HL-60 (cell line): ENCODE measurements around the gene CAVIN3.

Source experiments
- DNase-seq, 2 experiments: peaks; one replicate each; pipeline ENCODE4 v3.0.0-alpha.2; 2010 to 2020; ENCODE audit warnings: low read depth in 1 of 2, low spot score in 1 of 2
- H3K27ac ChIP-seq: fragments of 250-450 bp; sonication (Bioruptor Pico); replicated peaks from 2 replicates; pipeline ENCODE4 v1.5.1; 2020; ENCODE audit warnings: mild to moderate bottlenecking, moderate library complexity
- H3K27me3 ChIP-seq: fragments of 250-450 bp; sonication (Bioruptor Pico); 2 replicates; pipeline ENCODE4 v1.5.1; 2021; ENCODE audit warnings: mild to moderate bottlenecking, moderate library complexity; ENCODE audit not compliant: insufficient read depth, poor library complexity, severe bottlenecking
- H3K4me3 ChIP-seq: replicated peaks from 2 replicates; pipeline ENCODE4 v1.5.1; 2011; ENCODE audit warnings: mild to moderate bottlenecking, control low read depth, low read length; ENCODE audit not compliant: insufficient read depth
- CTCF ChIP-seq: IDR thresholded peaks from one replicate; pipeline ENCODE4 v1.5.1; 2011; ENCODE audit warnings: low read length, control low read depth, inconsistent platforms; ENCODE audit not compliant: insufficient read depth
- GABPA ChIP-seq: IDR thresholded peaks from 2 replicates; pipeline ENCODE4 v1.6.1; 2012; ENCODE audit warnings: low read depth
- POLR2AphosphoS5 ChIP-seq: IDR thresholded peaks from 2 replicates; pipeline ENCODE4 v1.6.1; 2012; ENCODE audit warnings: low read depth
- REST ChIP-seq: IDR thresholded peaks from 2 replicates; pipeline ENCODE4 v1.6.1; 2012; ENCODE audit warnings: low read depth; ENCODE audit not compliant: insufficient replicate concordance
- SPI1 ChIP-seq: IDR thresholded peaks from 2 replicates; pipeline ENCODE4 v1.6.1; 2012; ENCODE audit warnings: low read depth, mild to moderate bottlenecking, borderline replicate concordance

The CAVIN3 gene

GRCh38 chr11:6321356-6321755 lies 1.1 kb upstream of the CAVIN3 start:
- Histone ChIP-seq H3K4me3 (no peak overlapping the region), H3K27me3 (peaks cover 33% of the 10 kb centered on the region), H3K27ac (no peak overlapping the region)
- no peak for DNase-seq
- no peak for TF ChIP-seq CTCF
- TF ChIP-seq GABPA, result no peak
- no peak for TF ChIP-seq POLR2AphosphoS5
- TF ChIP-seq REST, result no peak
- no peak for TF ChIP-seq SPI1

GRCh38 chr11:6319704-6320410 lies 444 bp downstream of the CAVIN3 start:
- no peak for DNase-seq
- Histone ChIP-seq H3K27me3 (peaks cover 33% of the 10 kb centered on the region), H3K4me3 (no peak overlapping the region; the same call in 1 of the 2 replicates), H3K27ac (no peak overlapping the region)
- TF ChIP-seq POLR2AphosphoS5 (no peak), CTCF (no peak), GABPA (no peak)

- Histone ChIP-seq H3K4me3 (no peak overlapping the region), H3K27ac (no peak overlapping the region), H3K27me3 (peaks cover 33% of the 10 kb centered on the region)
- DNase-seq, result no peak
- TF ChIP-seq REST, result no peak
- TF ChIP-seq POLR2AphosphoS5, result no peak
- TF ChIP-seq SPI1, result no peak
- no peak for TF ChIP-seq GABPA
- TF ChIP-seq CTCF, result no peak
These were observed 1.1 kb downstream of the CAVIN3 start for GRCh38 chr11:6319001-6319703.

- peaks cover 36% of the 10 kb centered on the region for H3K27me3 ChIP-seq
- no peak overlapping the region for H3K27ac ChIP-seq
- DNase-seq, result no peak
- H3K4me3 ChIP-seq, result no peak overlapping the region
- no peak for TF ChIP-seq REST
- no peak for TF ChIP-seq POLR2AphosphoS5
- TF ChIP-seq CTCF, result no peak
- no peak for TF ChIP-seq GABPA
- no peak for TF ChIP-seq SPI1
These were observed 2.1 kb downstream of the CAVIN3 start for GRCh38 chr11:6318204-6318603.
